Loucy (cell line): Measurements from ENCODE around the gene PROC.

Source experiments
- H2AFZ ChIP-seq: fragments of 200-600 bp; sonication (generic); 2 replicates; pipeline ENCODE4 v1.6.0; 2016; ENCODE audit warnings: antibody characterized with exemption, mild to moderate bottlenecking, low read length, moderate library complexity
- H3F3A ChIP-seq: fragments of 200-600 bp; 2 replicates; pipeline ENCODE4 v1.6.0; 2016; ENCODE audit warnings: antibody characterized with exemption, low read depth, mild to moderate bottlenecking
- H3K27me3 ChIP-seq: fragments of 200-600 bp; sonication (generic); 2 replicates; pipeline ENCODE4 v1.6.1; 2014; ENCODE audit warnings: low read length, mild to moderate bottlenecking; ENCODE audit not compliant: insufficient read depth, poor library complexity, severe bottlenecking
- H3K36me3 ChIP-seq: fragments of 200-600 bp; sonication (generic); 2 replicates; pipeline ENCODE4 v1.6.1; 2016; ENCODE audit warnings: low read length; ENCODE audit not compliant: insufficient read depth
- H3K4me1 ChIP-seq: fragments of 200-600 bp; sonication (generic); 2 replicates; pipeline ENCODE4 v1.5.1; 2014; ENCODE audit warnings: low read length, mild to moderate bottlenecking; ENCODE audit not compliant: insufficient read depth, poor library complexity, severe bottlenecking
- H3K4me2 ChIP-seq: fragments of 200-600 bp; sonication (generic); 2 replicates; pipeline ENCODE4 v1.6.0; 2014; ENCODE audit warnings: antibody characterized with exemption, low read length, low read depth, mild to moderate bottlenecking; ENCODE audit not compliant: poor library complexity, severe bottlenecking
- H3K4me3 ChIP-seq: fragments of 200-600 bp; sonication (generic); 2 replicates; pipeline ENCODE4 v1.5.1; 2014; ENCODE audit warnings: low read length, mild to moderate bottlenecking, mixed read lengths; ENCODE audit not compliant: poor library complexity, severe bottlenecking
- H3K79me2 ChIP-seq: fragments of 200-600 bp; sonication (generic); 2 replicates; pipeline ENCODE4 v1.6.1; 2014; ENCODE audit warnings: low read length; ENCODE audit not compliant: insufficient read depth
- H3K9ac ChIP-seq: fragments of 200-600 bp; sonication (generic); 2 replicates; pipeline ENCODE4 v1.6.0; 2014; ENCODE audit warnings: mild to moderate bottlenecking, low read depth, low read length, moderate library complexity; ENCODE audit not compliant: poor library complexity, severe bottlenecking
- H3K9me2 ChIP-seq: fragments of 200-600 bp; sonication (generic); replicated peaks from 2 replicates; pipeline ENCODE4 v1.6.1; 2016; ENCODE audit warnings: low read depth, low read length, mixed read lengths
- H3K9me3 ChIP-seq: fragments of 200-600 bp; sonication (generic); 2 replicates; pipeline ENCODE4 v1.6.1; 2014; ENCODE audit warnings: mild to moderate bottlenecking, antibody characterized with exemption, low read length, low read depth; ENCODE audit not compliant: insufficient read depth
- H4K20me1 ChIP-seq: fragments of 200-600 bp; sonication (generic); 2 replicates; pipeline ENCODE4 v1.6.0; 2014; ENCODE audit warnings: antibody characterized with exemption, low read length, mild to moderate bottlenecking; ENCODE audit not compliant: insufficient read depth, poor library complexity, severe bottlenecking
- CTCF ChIP-seq: fragments of 200-600 bp; sonication (generic); conservative IDR thresholded peaks from 2 replicates; pipeline ENCODE4 v1.5.1; 2014; ENCODE audit warnings: mild to moderate bottlenecking, antibody characterized with exemption, low read length
- EZH2phosphoT487 ChIP-seq: fragments of 200-600 bp; IDR thresholded peaks from 2 replicates; pipeline ENCODE4 v1.6.1; 2018; ENCODE audit warnings: antibody characterized with exemption, mild to moderate bottlenecking, moderate library complexity, borderline replicate concordance

Gene PROC

GRCh38 chr2:127400533-127400896 is 17.7 kb upstream of the PROC start:
- H3K4me2 ChIP-seq, result no peak overlapping the region
- H3K9me3 ChIP-seq, result no peaks in the 10 kb centered on the region

GRCh38 chr2:127400897-127401756 is 17.1 kb upstream of the PROC start:
- Histone ChIP-seq H3K4me3 (no peak overlapping the region), H2AFZ (no peak overlapping the region)

More at GRCh38 chr2:127400533-127400896, 17.7 kb upstream of the PROC start:
- no peak overlapping the region for H2AFZ ChIP-seq
- TF ChIP-seq EZH2phosphoT487 (no peak), CTCF (no peak)
- no peak overlapping the region for H3K4me3 ChIP-seq
- H3K27me3 ChIP-seq, result no peaks in the 10 kb centered on the region
- no peak overlapping the region for H3K9ac ChIP-seq
- H3K9me2 ChIP-seq, result no peaks in the 10 kb centered on the region
- H3K4me1 ChIP-seq, result no peaks in the 10 kb centered on the region
- H3K79me2 ChIP-seq, result no peaks in the 10 kb centered on the region
- H3F3A ChIP-seq, result no peaks in the 10 kb centered on the region
- H3K36me3 ChIP-seq, result no peaks in the 10 kb centered on the region
- no peaks in the 10 kb centered on the region for H4K20me1 ChIP-seq

GRCh38 chr2:127401757-127402695 is 16.2 kb upstream of the PROC start:
- H3K9me3 ChIP-seq, result no peaks in the 10 kb centered on the region
- H3F3A ChIP-seq, result no peaks in the 10 kb centered on the region
- no peaks in the 10 kb centered on the region for H4K20me1 ChIP-seq
- H3K4me1 ChIP-seq, result peaks cover 2% of the 10 kb centered on the region
- no peak overlapping the region for H3K9ac ChIP-seq
- no peaks in the 10 kb centered on the region for H3K36me3 ChIP-seq
- no peaks in the 10 kb centered on the region for H3K9me2 ChIP-seq
- H3K79me2 ChIP-seq, result no peaks in the 10 kb centered on the region
- TF ChIP-seq CTCF (no peak), EZH2phosphoT487 (no peak)
- no peaks in the 10 kb centered on the region for H3K27me3 ChIP-seq
- no peak overlapping the region for H3K4me2 ChIP-seq
- no peak overlapping the region for H2AFZ ChIP-seq
- no peak overlapping the region for H3K4me3 ChIP-seq

More at GRCh38 chr2:127400897-127401756, 17.1 kb upstream of the PROC start:
- Histone ChIP-seq H3K4me2 (no peak overlapping the region), H3K9me3 (no peaks in the 10 kb centered on the region), H3K36me3 (no peaks in the 10 kb centered on the region), H3K4me1 (no peaks in the 10 kb centered on the region), H3K27me3 (no peaks in the 10 kb centered on the region), H4K20me1 (no peaks in the 10 kb centered on the region), H3K9me2 (no peaks in the 10 kb centered on the region), H3F3A (no peaks in the 10 kb centered on the region), H3K79me2 (no peaks in the 10 kb centered on the region), H3K9ac (no peak overlapping the region)
- TF ChIP-seq CTCF (no peak), EZH2phosphoT487 (no peak)
